MM.1S (cell line): ENCODE data around the gene NUFIP2.

Source experiments
- DNase-seq: peaks from one replicate; pipeline ENCODE4 v3.0.0-alpha.2; 2015
- H2AFZ ChIP-seq: fragments of 300-600 bp; sonication (generic); 2 replicates; pipeline ENCODE4 v1.6.0; 2016; ENCODE audit warnings: antibody characterized with exemption, low read length
- H3F3A ChIP-seq: fragments of 300-600 bp; sonication (generic); 2 replicates; pipeline ENCODE4 v1.6.1; 2016; ENCODE audit warnings: mild to moderate bottlenecking, antibody characterized with exemption, low read length, moderate library complexity, mixed read lengths; ENCODE audit not compliant: insufficient read depth
- H3K27ac ChIP-seq: fragments of 300-600 bp; sonication (generic); 2 replicates; pipeline ENCODE4 v1.5.1; 2016; ENCODE audit warnings: mild to moderate bottlenecking, low read length
- H3K27me3 ChIP-seq: fragments of 300-600 bp; sonication (generic); replicated peaks from 2 replicates; pipeline ENCODE4 v1.6.0; 2016; ENCODE audit warnings: low read length; ENCODE audit not compliant: insufficient read depth
- H3K36me3 ChIP-seq: fragments of 300-600 bp; sonication (generic); replicated peaks from 2 replicates; pipeline ENCODE4 v1.6.1; 2016; ENCODE audit warnings: mild to moderate bottlenecking, low read length, mixed read lengths; ENCODE audit not compliant: insufficient read depth
- H3K4me1 ChIP-seq: fragments of 300-600 bp; sonication (generic); 2 replicates; pipeline ENCODE4 v1.6.1; 2016; ENCODE audit warnings: low read length, mixed read lengths
- H3K4me2 ChIP-seq: fragments of 300-600 bp; sonication (generic); 2 replicates; pipeline ENCODE4 v1.6.0; 2016; ENCODE audit warnings: low read depth, low read length
- H3K4me3 ChIP-seq: fragments of 300-600 bp; sonication (generic); 2 replicates; pipeline ENCODE4 v1.5.1; 2016; ENCODE audit warnings: low read length, mixed read lengths
- H3K79me2 ChIP-seq: fragments of 300-600 bp; sonication (generic); 2 replicates; pipeline ENCODE4 v1.6.1; 2016; ENCODE audit warnings: mixed run types, low read length, mixed read lengths
- H3K9ac ChIP-seq: fragments of 300-600 bp; sonication (generic); 2 replicates; pipeline ENCODE4 v1.6.1; 2016; ENCODE audit warnings: low read length, mixed read lengths
- H3K9me2 ChIP-seq: fragments of 300-600 bp; sonication (generic); replicated peaks from 2 replicates; pipeline ENCODE4 v1.6.1; 2016; ENCODE audit warnings: mild to moderate bottlenecking, low read length, mixed read lengths; ENCODE audit not compliant: insufficient read depth
- H3K9me3 ChIP-seq: fragments of 300-600 bp; sonication (generic); replicated peaks from 2 replicates; pipeline ENCODE4 v1.6.1; 2016; ENCODE audit warnings: mild to moderate bottlenecking, low read length, mixed read lengths; ENCODE audit not compliant: insufficient read depth
- H4K20me1 ChIP-seq: fragments of 300-600 bp; sonication (generic); 2 replicates; pipeline ENCODE4 v1.6.1; 2016; ENCODE audit warnings: mild to moderate bottlenecking, low read length, moderate library complexity, mixed read lengths; ENCODE audit not compliant: insufficient read depth
- CTCF ChIP-seq: fragments of 300-600 bp; sonication (generic); IDR thresholded peaks from 2 replicates; pipeline ENCODE4 v1.5.1; 2016; ENCODE audit warnings: antibody characterized with exemption, low read length, mixed read lengths
- EZH2 ChIP-seq: fragments of 300-600 bp; sonication (generic); optimal IDR thresholded peaks from 2 replicates; pipeline ENCODE3; 2017; ENCODE audit warnings: low read depth, mild to moderate bottlenecking, antibody characterized with exemption, low read length, mixed read lengths
- EZH2phosphoT487 ChIP-seq: fragments of 300-600 bp; sonication (generic); IDR thresholded peaks from 2 replicates; pipeline ENCODE4 v1.6.1; 2018; ENCODE audit warnings: antibody characterized with exemption, low read length

The NUFIP2 gene

DNA sequence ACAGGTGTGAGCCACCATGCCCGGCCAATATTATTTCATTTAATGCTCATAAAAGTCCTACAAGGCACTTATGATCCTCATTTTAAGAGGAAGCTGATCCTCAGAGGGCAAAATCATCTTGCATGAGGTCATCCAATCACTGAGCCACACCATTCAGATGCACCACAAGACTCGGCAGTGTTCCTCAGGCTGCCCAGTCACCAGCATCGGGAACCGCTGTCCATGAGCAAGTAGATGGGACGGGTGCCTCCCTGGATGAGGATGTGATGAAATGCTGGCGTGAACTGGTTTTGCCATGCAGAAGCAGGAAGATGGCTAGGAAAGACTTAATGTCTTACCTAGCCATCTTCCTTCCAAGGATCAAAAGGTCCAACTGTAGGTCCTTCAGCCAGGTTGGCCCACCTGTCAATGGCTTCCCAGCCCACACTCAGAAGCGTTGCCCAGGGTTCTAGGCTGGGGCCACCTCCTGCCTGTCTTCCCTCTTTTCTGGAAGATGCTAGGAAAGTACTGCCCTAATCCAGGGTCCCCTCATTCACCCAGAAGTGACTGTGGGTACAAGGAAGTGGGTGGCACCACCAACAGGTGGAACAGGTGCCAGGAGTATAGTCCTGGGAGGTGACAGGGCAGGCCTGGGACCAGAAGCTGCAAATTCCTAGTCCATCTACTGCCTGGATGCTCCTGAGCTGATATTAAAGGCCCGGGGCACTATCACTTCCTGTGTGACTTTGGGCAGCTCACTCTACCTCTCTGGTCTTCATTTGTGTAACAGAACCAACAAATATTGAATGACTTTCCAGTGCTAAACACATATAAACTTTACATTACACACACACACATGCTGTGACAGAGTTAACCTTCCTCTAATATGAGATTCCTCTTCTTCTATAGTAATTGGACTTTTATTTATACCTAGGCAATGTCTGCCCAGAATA lies 79.5 kb downstream of the NUFIP2 start:
- Histone ChIP-seq H4K20me1 (no peaks in the 10 kb centered on the region), H3K9me2 (no peaks in the 10 kb centered on the region), H3F3A (no peaks in the 10 kb centered on the region), H3K27me3 (no peaks in the 10 kb centered on the region), H2AFZ (no peak overlapping the region), H3K4me2 (no peak overlapping the region), H3K4me3 (no peak overlapping the region), H3K9ac (no peak overlapping the region), H3K79me2 (no peaks in the 10 kb centered on the region), H3K36me3 (no peaks in the 10 kb centered on the region), H3K9me3 (no peaks in the 10 kb centered on the region), H3K4me1 (no peaks in the 10 kb centered on the region), H3K27ac (no peak overlapping the region)
- TF ChIP-seq EZH2: no peak
- TF ChIP-seq CTCF: no peak
- no peak for TF ChIP-seq EZH2phosphoT487
- no peak for DNase-seq

GRCh38 chr17:29212681-29213121 lies 81.2 kb downstream of the NUFIP2 start:
- Histone ChIP-seq H3K9me2 (no peaks in the 10 kb centered on the region), H4K20me1 (no peaks in the 10 kb centered on the region), H3K36me3 (no peaks in the 10 kb centered on the region), H3K27ac (no peak overlapping the region), H3K27me3 (no peaks in the 10 kb centered on the region), H3K79me2 (no peaks in the 10 kb centered on the region), H3K9ac (no peak overlapping the region), H3K4me1 (no peaks in the 10 kb centered on the region), H2AFZ (no peak overlapping the region), H3F3A (no peaks in the 10 kb centered on the region), H3K4me2 (no peak overlapping the region), H3K4me3 (no peak overlapping the region), H3K9me3 (no peaks in the 10 kb centered on the region)
- no peak for TF ChIP-seq EZH2
- no peak for TF ChIP-seq EZH2phosphoT487
- no peak for TF ChIP-seq CTCF
- DNase-seq: no peak

DNA sequence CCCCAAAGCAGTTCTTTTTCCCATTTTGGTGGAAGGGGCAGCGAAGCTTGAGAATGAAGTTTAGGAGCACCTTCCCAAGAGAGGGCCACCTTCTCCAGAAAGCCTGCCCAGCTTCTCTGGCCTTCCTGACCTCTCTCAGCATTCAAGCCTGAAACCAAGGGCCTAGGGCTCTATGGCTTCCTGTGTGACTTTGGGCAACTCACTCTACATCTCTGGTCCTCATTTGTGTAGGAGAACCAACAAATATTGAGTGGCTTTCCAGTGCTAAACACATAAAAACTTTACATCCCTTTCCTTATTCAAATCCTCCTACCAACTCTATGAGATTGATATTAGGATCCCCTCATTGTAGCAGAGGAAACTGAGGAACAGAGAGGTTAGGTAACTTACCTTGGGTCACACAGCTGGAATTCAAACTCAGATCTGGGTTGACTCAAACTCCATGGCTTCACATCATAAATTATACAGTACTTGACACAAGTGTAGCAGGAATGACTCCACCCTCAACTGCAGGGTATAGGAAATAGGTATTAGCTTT lies 81.8 kb downstream of the NUFIP2 start:
- no peak overlapping the region for H2AFZ ChIP-seq
- TF ChIP-seq CTCF: no peak

More for the DNA sequence above, 81.8 kb downstream of the NUFIP2 start:
- H3K9ac ChIP-seq: no peak overlapping the region
- H3K4me3 ChIP-seq: no peak overlapping the region
- no peaks in the 10 kb centered on the region for H4K20me1 ChIP-seq
- no peak for DNase-seq
- H3K36me3 ChIP-seq: no peaks in the 10 kb centered on the region
- H3K27ac ChIP-seq: no peak overlapping the region
- H3K9me2 ChIP-seq: no peaks in the 10 kb centered on the region
- no peaks in the 10 kb centered on the region for H3K27me3 ChIP-seq
- no peak overlapping the region for H3K4me2 ChIP-seq
- H3K9me3 ChIP-seq: no peaks in the 10 kb centered on the region
- H3F3A ChIP-seq: no peaks in the 10 kb centered on the region
- H3K4me1 ChIP-seq: no peaks in the 10 kb centered on the region
- no peaks in the 10 kb centered on the region for H3K79me2 ChIP-seq
